A549 (cell line): ENCODE data around the gene HYAL3. TPM values are rescaled to one million over a fixed set of nuclear protein-coding genes. Genes with fewer than 3 reads are reported as not detected.

Source experiments
- ATAC-seq, 2 experiments: fragments of 200-7000 bp in 1 of 2; fragments of >200 bp in 1 of 2; cut with Nextera tagmentation in 1 of 2; cut with Tn5 transposase in 1 of 2; 3 replicates each; pipeline versions ENCODE4 v1.8.0 to v1.9.1; 2018 to 2020; ENCODE audit warnings: mild to moderate bottlenecking in 1 of 2, moderate library complexity in 1 of 2
- CTCF ChIA-PET: fragments of 300-600 bp; sonication (Branson Sonifier 250); formaldehyde crosslinking; extraction: SDS; loops from one replicate; lab custom pipeline; 2021; ENCODE audit warnings: antibody characterized with exemption, inconsistent platforms; lab: Yijun Ruan, JAX
- POLR2A ChIA-PET: fragments of 350-600 bp; formaldehyde crosslinking; extraction: SDS; loops from one replicate; lab custom pipeline; 2021; ENCODE audit warnings: antibody characterized with exemption, inconsistent platforms; lab: Yijun Ruan, JAX
- DNase-seq, 2 experiments: peaks; one replicate each; pipeline versions ENCODE4 v3.0.0 to v3.0.0-alpha.2; 2011 to 2016; ENCODE audit warnings: low read depth in 1 of 2, low spot score in 1 of 2
- FAIRE-seq: peaks from 2 replicates; lab custom pipeline; 2011; peaks lifted over from hg19 to GRCh38; lab: Jason Lieb, UNC
- H3K27ac ChIP-seq, 2 experiments: fragments of >200 bp; sonication (Bioruptor Twin); formaldehyde crosslinking; 3 replicates each; pipeline ENCODE4 v1.5.1; 2016 to 2017
- H3K4me1 ChIP-seq: fragments of >200 bp; sonication (Bioruptor Twin); formaldehyde crosslinking; 3 replicates; pipeline ENCODE4 v1.6.1; 2016
- H3K4me2 ChIP-seq: fragments of >200 bp; sonication (Bioruptor Twin); formaldehyde crosslinking; 3 replicates; pipeline ENCODE4 v1.6.1; 2016
- H3K4me3 ChIP-seq: fragments of >200 bp; sonication (Bioruptor Twin); formaldehyde crosslinking; 3 replicates; pipeline ENCODE4 v1.5.1; 2016
- H3K9me3 ChIP-seq: fragments of >200 bp; sonication (Bioruptor Twin); formaldehyde crosslinking; 3 replicates; pipeline ENCODE4 v1.6.1; 2016
- CBX2 ChIP-seq: fragments of 200-600 bp; sonication (generic); IDR thresholded peaks from 2 replicates; pipeline ENCODE4 v1.6.1; 2016; ENCODE audit warnings: low read depth, mild to moderate bottlenecking, borderline replicate concordance
- CEBPB ChIP-seq, 2 experiments: fragments of >200 bp in 1 of 2; sonication (Bioruptor Twin) in 1 of 2; formaldehyde crosslinking in 1 of 2; IDR thresholded peaks; 2 replicates each; pipeline ENCODE4 v1.6.1; 2012 to 2016
- FOSB ChIP-seq: fragments of 250-450 bp; sonication (Bioruptor Pico); IDR thresholded peaks from 2 replicates; pipeline ENCODE4 v1.5.0; 2020; ENCODE audit warnings: mild to moderate bottlenecking, moderate library complexity
- FOSL2 ChIP-seq, 2 experiments: fragments of 450-650 bp in 1 of 2; fragments of >200 bp in 1 of 2; sonication (Bioruptor Twin) in 1 of 2; formaldehyde crosslinking; IDR thresholded peaks; 2 replicates each; pipeline versions ENCODE4 v1.5.0 to v1.6.1; 2016 to 2020; ENCODE audit warnings: mild to moderate bottlenecking in 1 of 2, moderate library complexity in 1 of 2
- GATA3 ChIP-seq: IDR thresholded peaks from 2 replicates; pipeline ENCODE4 v1.6.1; 2012; ENCODE audit warnings: borderline replicate concordance
- HDAC2 ChIP-seq: fragments of 200-600 bp; sonication (generic); IDR thresholded peaks from 2 replicates; pipeline ENCODE4 v1.6.1; 2016
- HEYL ChIP-seq: fragments of 250-450 bp; sonication (Bioruptor Pico); IDR thresholded peaks from 2 replicates; pipeline ENCODE4 v1.8.0; 2021; ENCODE audit warnings: mild to moderate bottlenecking, moderate library complexity
- HMGXB4 ChIP-seq: fragments of 250-450 bp; sonication (Bioruptor Pico); IDR thresholded peaks from 2 replicates; pipeline ENCODE4 v1.5.0; 2021; ENCODE audit warnings: mild to moderate bottlenecking, moderate library complexity, borderline replicate concordance
- HOXA7 ChIP-seq: fragments of 250-450 bp; sonication (Bioruptor Pico); IDR thresholded peaks from 2 replicates; pipeline ENCODE4 v1.5.0; 2020; ENCODE audit warnings: mild to moderate bottlenecking, moderate library complexity
- MAX ChIP-seq: IDR thresholded peaks from 2 replicates; pipeline ENCODE4 v1.6.1; 2012
- MYC ChIP-seq: IDR thresholded peaks from 2 replicates; pipeline ENCODE4 v1.6.1; 2012; ENCODE audit warnings: mild to moderate bottlenecking, inconsistent platforms, low read length, improper control_type of control experiment, borderline replicate concordance
- NPAS2 ChIP-seq: fragments of 250-450 bp; sonication (Bioruptor Pico); IDR thresholded peaks from 2 replicates; pipeline ENCODE4 v1.8.0; 2022; ENCODE audit warnings: mild to moderate bottlenecking, moderate library complexity, borderline replicate concordance
- NR3C1 ChIP-seq: fragments of >200 bp; sonication (Bioruptor Twin); formaldehyde crosslinking; IDR thresholded peaks from 3 replicates; pipeline ENCODE4 v1.6.1; 2017
- POLR2A ChIP-seq: IDR thresholded peaks from 2 replicates; pipeline ENCODE4 v1.6.1; 2012; ENCODE audit warnings: mild to moderate bottlenecking, low read length
- POLR2AphosphoS2 ChIP-seq: conservative IDR thresholded peaks from 2 replicates; pipeline ENCODE4 v1.6.1; 2012; ENCODE audit warnings: low read length, improper control_type of control experiment, inconsistent platforms
- RAD21 ChIP-seq, 2 experiments: fragments of >200 bp in 1 of 2; sonication (Bioruptor Twin) in 1 of 2; formaldehyde crosslinking in 1 of 2; IDR thresholded peaks in 1 of 2; conservative IDR thresholded peaks in 1 of 2; 2 replicates in 1 of 2; 3 replicates in 1 of 2; pipeline ENCODE4 v1.6.1; 2012 to 2018; ENCODE audit warnings: inconsistent platforms in 1 of 2
- SMC3 ChIP-seq: fragments of >200 bp; sonication (Bioruptor Twin); formaldehyde crosslinking; IDR thresholded peaks from 3 replicates; pipeline ENCODE4 v1.6.1; 2018; ENCODE audit warnings: inconsistent platforms
- TFCP2L1 ChIP-seq: fragments of 250-450 bp; sonication (Bioruptor Pico); IDR thresholded peaks from 2 replicates; pipeline ENCODE4 v1.5.0; 2021; ENCODE audit warnings: mild to moderate bottlenecking
- USF2 ChIP-seq: fragments of 450-650 bp; IDR thresholded peaks from 2 replicates; pipeline ENCODE4 v1.6.1; 2014; ENCODE audit warnings: antibody characterized with exemption
- ZFP36 ChIP-seq: fragments of 450-650 bp; IDR thresholded peaks from 2 replicates; pipeline ENCODE4 v1.6.1; 2014; ENCODE audit warnings: borderline replicate concordance; ENCODE audit not compliant: partially characterized antibody
- ZNF302 ChIP-seq: fragments of 250-450 bp; sonication (Bioruptor Pico); IDR thresholded peaks from 2 replicates; pipeline ENCODE4 v1.9.0; 2021; ENCODE audit warnings: inconsistent platforms, mild to moderate bottlenecking, moderate library complexity
- WGBS: methylation state at CpG from one replicate; pipeline ENCODE4 v1.1.6; 2017; ENCODE audit errors: missing lambda C conversion rate; 5-methylcytosine and 5-hydroxymethylcytosine counted together
- polyA plus RNA-seq, 4 experiments: library from polyadenylated mRNA; depleted of rRNA in 3 of 4; stranded (reverse); fragments of >200 nt; fragmentation: RNase III in 1 of 4; extraction: RNeasy Plus Mini Kit Qiagen cat#74134 plus additional on column Dnase treatment in 1 of 4; gene quantifications; 2 replicates in 3 of 4; 3 replicates in 1 of 4; pipeline ENCODE4 v1.2.3, GENCODE V29; 2011 to 2017
- TF ChIP-seq, protein P1 (sequence below): fragments of >200 bp; sonication (Bioruptor Twin); formaldehyde crosslinking; IDR thresholded peaks from 3 replicates; pipeline ENCODE4 v1.5.1; 2016
- TF ChIP-seq, protein P2 (sequence below): IDR thresholded peaks from 2 replicates; pipeline ENCODE4 v1.6.1; 2012

The HYAL3 gene
- polyA plus RNA-seq, 2 of the 4 experiments (the other 2 are of a cell fraction): 3.0 to 5.0 TPM

- no peak for TF ChIP-seq TFCP2L1 (CRISPR knock-in tag)
- TF ChIP-seq ZNF302 (CRISPR knock-in tag): no peak
- TF ChIP-seq HEYL (CRISPR knock-in tag): no peak
- TF ChIP-seq NPAS2 (CRISPR knock-in tag): no peak
- no peak for TF ChIP-seq USF2
- TF ChIP-seq FOSL2 (IDR thresholded peaks at IDR 0.05): no peak
- no peak for TF ChIP-seq FOSL2 (CRISPR knock-in tag; IDR thresholded peaks at IDR 0.05)
- TF ChIP-seq POLR2A: no peak
- TF ChIP-seq, all 56 proteins: peak for 0
Measured at GRCh38 chr3:50275141-50275995, 23.8 kb downstream of the HYAL3 start (continued).

DNA sequence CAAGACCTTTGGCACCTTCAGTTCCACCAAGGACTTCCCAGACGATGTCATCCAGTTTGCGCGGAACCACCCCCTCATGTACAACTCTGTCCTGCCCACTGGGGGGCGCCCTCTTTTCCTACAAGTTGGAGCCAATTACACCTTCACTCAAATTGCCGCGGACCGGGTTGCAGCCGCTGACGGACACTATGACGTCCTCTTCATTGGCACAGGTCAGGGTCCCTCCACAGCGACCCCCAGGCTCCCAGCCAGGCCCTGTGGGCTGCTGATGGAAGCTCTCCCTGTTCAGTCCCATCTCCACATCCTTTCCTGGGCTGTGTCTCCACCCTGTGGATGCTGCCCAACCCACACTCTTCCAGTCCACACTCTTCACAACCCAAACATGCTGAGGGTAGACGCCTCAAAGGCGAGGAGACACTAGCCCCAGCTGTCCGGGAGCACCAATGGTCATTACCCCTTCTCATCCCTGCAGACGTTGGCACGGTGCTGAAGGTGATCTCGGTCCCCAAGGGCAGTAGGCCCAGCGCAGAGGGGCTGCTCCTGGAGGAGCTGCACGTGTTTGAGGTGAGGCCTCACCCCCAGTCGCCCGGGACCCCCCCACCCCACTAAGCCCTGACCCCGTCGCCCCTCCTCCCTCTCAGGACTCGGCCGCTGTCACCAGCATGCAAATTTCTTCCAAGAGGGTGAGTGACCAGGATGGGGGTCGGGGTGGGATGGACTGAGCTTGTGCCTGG, 24.7 kb downstream of the HYAL3 start:
- TF ChIP-seq CBX2 (no peak), HMGXB4 (CRISPR knock-in tag) (no peak), RAD21 (conservative IDR thresholded peaks at IDR 0.05 in 1 of 2, IDR thresholded peaks at IDR 0.05 in 1 of 2) (peak in 1 of 2 experiments; percentile 35; a peak in 2 of 5 replicates), SMC3 (peak; percentile 39; the same call in 1 of the 3 replicates), FOSB (CRISPR knock-in tag) (no peak), MAX (0 out of 2 replicates have a peak, but pooled peaks have one; percentile 20), GATA3 (no peak)
- TF ChIP-seq, protein P1, sequence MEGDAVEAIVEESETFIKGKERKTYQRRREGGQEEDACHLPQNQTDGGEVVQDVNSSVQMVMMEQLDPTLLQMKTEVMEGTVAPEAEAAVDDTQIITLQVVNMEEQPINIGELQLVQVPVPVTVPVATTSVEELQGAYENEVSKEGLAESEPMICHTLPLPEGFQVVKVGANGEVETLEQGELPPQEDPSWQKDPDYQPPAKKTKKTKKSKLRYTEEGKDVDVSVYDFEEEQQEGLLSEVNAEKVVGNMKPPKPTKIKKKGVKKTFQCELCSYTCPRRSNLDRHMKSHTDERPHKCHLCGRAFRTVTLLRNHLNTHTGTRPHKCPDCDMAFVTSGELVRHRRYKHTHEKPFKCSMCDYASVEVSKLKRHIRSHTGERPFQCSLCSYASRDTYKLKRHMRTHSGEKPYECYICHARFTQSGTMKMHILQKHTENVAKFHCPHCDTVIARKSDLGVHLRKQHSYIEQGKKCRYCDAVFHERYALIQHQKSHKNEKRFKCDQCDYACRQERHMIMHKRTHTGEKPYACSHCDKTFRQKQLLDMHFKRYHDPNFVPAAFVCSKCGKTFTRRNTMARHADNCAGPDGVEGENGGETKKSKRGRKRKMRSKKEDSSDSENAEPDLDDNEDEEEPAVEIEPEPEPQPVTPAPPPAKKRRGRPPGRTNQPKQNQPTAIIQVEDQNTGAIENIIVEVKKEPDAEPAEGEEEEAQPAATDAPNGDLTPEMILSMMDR: peak; percentile 69
- H3K4me2 ChIP-seq: no peak overlapping the region; the same call in 2 of the 3 replicates
- no peak overlapping the region for H3K27ac ChIP-seq
- FAIRE-seq (no peak), DNase-seq (peak; percentile 50 to 81), ATAC-seq (peak; percentile 45 to 70; a peak in 5 of 6 replicates)
- H3K9me3 ChIP-seq: no peaks in the 10 kb centered on the region
- ChIA-PET CTCF (interaction anchor here (0.7 to 8.0 kb wide), 20 partner anchors 8 to 92 kb away, joined by 3 to 67 read pairs (median 4); partner anchors contain the start of gene GNAI2), POLR2A (no interaction called here)
- WGBS: 13% methylated on average over 13 of the region's 26 CpGs
- peaks cover 27% of the 10 kb centered on the region for H3K4me1 ChIP-seq
- H3K4me3 ChIP-seq: no peak overlapping the region

DNA sequence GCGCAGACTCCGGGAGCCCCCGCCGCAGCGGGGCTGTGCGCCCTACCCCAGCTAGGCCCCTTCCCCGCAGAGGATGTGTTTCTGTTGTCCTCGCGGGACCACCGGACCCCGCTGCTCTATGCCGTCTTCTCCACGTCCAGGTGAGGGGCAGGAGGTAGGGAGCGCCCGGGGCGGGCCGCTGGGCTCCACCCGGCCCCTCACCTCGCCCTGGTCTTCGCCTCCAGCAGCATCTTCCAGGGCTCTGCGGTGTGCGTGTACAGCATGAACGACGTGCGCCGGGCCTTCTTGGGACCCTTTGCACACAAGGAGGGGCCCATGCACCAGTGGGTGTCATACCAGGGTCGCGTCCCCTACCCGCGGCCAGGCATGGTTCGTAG, 25.5 kb downstream of the HYAL3 start:
- H3K4me2 ChIP-seq: no peak overlapping the region; the same call in 2 of the 3 replicates
- TF ChIP-seq ZFP36 (no peak), POLR2AphosphoS2 (no peak), HDAC2 (no peak), CEBPB (IDR thresholded peaks at IDR 0.05) (no peak), MYC (no peak), NR3C1 (no peak), HOXA7 (CRISPR knock-in tag) (no peak)
- TF ChIP-seq, protein P2, sequence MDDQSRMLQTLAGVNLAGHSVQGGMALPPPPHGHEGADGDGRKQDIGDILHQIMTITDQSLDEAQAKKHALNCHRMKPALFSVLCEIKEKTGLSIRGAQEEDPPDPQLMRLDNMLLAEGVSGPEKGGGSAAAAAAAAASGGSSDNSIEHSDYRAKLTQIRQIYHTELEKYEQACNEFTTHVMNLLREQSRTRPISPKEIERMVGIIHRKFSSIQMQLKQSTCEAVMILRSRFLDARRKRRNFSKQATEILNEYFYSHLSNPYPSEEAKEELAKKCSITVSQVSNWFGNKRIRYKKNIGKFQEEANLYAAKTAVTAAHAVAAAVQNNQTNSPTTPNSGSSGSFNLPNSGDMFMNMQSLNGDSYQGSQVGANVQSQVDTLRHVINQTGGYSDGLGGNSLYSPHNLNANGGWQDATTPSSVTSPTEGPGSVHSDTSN: no peak

More for the DNA sequence above, 25.5 kb downstream of the HYAL3 start:
- Histone ChIP-seq H3K4me1 (peaks cover 36% of the 10 kb centered on the region), H3K27ac (no peak overlapping the region), H3K9me3 (no peaks in the 10 kb centered on the region), H3K4me3 (no peak overlapping the region)
- ATAC-seq (no peak), DNase-seq (no peak), FAIRE-seq (no peak)
- ChIA-PET POLR2A (no interaction called here), CTCF (interaction anchor here (0.7 to 8.0 kb wide), 7 partner anchors 12 to 79 kb away, joined by 3 to 67 read pairs (median 5); partner anchors contain the start of gene IFRD2)
- 78% methylated on average over 9 of the region's 31 CpGs for WGBS
